Common myeloid progenitor, CD34-positive (primary cell): Measurements from ENCODE around the gene CDH13.

Experiments used
- CTCF ChIA-PET: fragments of 350-600 bp; sonication (Branson Sonifier 250); formaldehyde crosslinking; loops from one replicate; lab custom pipeline; 2021; ENCODE audit warnings: antibody characterized with exemption; lab: Charles Lee
- POLR2A ChIA-PET: fragments of 350-600 bp; sonication (Branson Sonifier 250); formaldehyde crosslinking; loops from one replicate; lab custom pipeline; 2021; ENCODE audit warnings: antibody characterized with exemption; lab: Charles Lee
- DNase-seq, 3 donors: peaks; one replicate each; pipeline versions ENCODE4 v3.0.0 to v3.0.0-alpha.2; 2013
- H3K27ac ChIP-seq, 2 experiments: 1 replicate in 1 of 2; 2 replicates in 1 of 2; pipeline ENCODE4 v1.7.0; 2013; ENCODE audit warnings: inconsistent platforms in 2 of 2, low read length in 2 of 2, mild to moderate bottlenecking in 2 of 2, low read depth in 1 of 2, moderate library complexity in 1 of 2; ENCODE audit not compliant: severe bottlenecking in 2 of 2, insufficient read depth in 1 of 2, poor library complexity in 1 of 2
- H3K27me3 ChIP-seq, 5 experiments: replicated peaks in 2 of 5; 1 replicate in 3 of 5; 2 replicates in 2 of 5; pipeline versions ENCODE4 v1.6.1 to v1.7.0; 2013; ENCODE audit warnings: low read length in 4 of 5, mild to moderate bottlenecking in 2 of 5, moderate library complexity in 2 of 5, inconsistent platforms in 1 of 5; ENCODE audit not compliant: insufficient read depth in 5 of 5, control insufficient read depth in 4 of 5
- H3K36me3 ChIP-seq, 4 experiments: 1 replicate in 2 of 4; 2 replicates in 2 of 4; pipeline versions ENCODE4 v1.6.1 to v1.7.0; 2013; ENCODE audit warnings: low read length in 3 of 4, control low read depth in 1 of 4, mild to moderate bottlenecking in 1 of 4; ENCODE audit not compliant: control insufficient read depth in 4 of 4, insufficient read depth in 4 of 4
- H3K4me1 ChIP-seq, 4 experiments: 1 replicate in 3 of 4; 2 replicates in 1 of 4; pipeline versions ENCODE4 v1.6.1 to v1.7.1; 2013; ENCODE audit warnings: low read length in 3 of 4, mild to moderate bottlenecking in 3 of 4, control low read depth in 1 of 4, inconsistent platforms in 1 of 4, moderate library complexity in 1 of 4; ENCODE audit not compliant: control insufficient read depth in 4 of 4, insufficient read depth in 4 of 4; ENCODE audit errors: control extremely low read depth in 1 of 4
- H3K4me3 ChIP-seq, 7 experiments: 1 replicate in 4 of 7; 2 replicates in 3 of 7; pipeline versions ENCODE4 v1.5.1 to v1.7.0; 2013; ENCODE audit warnings: mild to moderate bottlenecking in 7 of 7, low read length in 6 of 7, moderate library complexity in 6 of 7, inconsistent platforms in 2 of 7, low read depth in 2 of 7, control low read depth in 1 of 7; ENCODE audit not compliant: insufficient read depth in 4 of 7, control insufficient read depth in 1 of 7; ENCODE audit errors: extremely low read depth in 1 of 7
- H3K9me3 ChIP-seq, 5 experiments: 1 replicate in 4 of 5; 2 replicates in 1 of 5; pipeline versions ENCODE4 v1.6.1 to v1.7.1; 2013; ENCODE audit warnings: low read length in 4 of 5, mild to moderate bottlenecking in 2 of 5, inconsistent platforms in 1 of 5, low read depth in 1 of 5, moderate library complexity in 1 of 5; ENCODE audit not compliant: control insufficient read depth in 4 of 5, insufficient read depth in 2 of 5; ENCODE audit errors: control extremely low read depth in 1 of 5
- WGBS: methylation state at CpG from one replicate; pipeline ENCODE4 v1.1.5; 2013; ENCODE audit not compliant: insufficient coverage; 5-methylcytosine and 5-hydroxymethylcytosine counted together

Gene CDH13

GRCh38 chr16:83734136-83734535 is 1107.4 kb downstream of the CDH13 start:
- Histone ChIP-seq H3K36me3 (no peaks in the 10 kb centered on the region), H3K4me3 (no peak overlapping the region), H3K27ac (no peak overlapping the region), H3K4me1 (no peaks in the 10 kb centered on the region), H3K9me3 (peaks cover 2 to 17% (median 13%) of the 10 kb centered on the region in 5 experiments), H3K27me3 (no peaks in the 10 kb centered on the region)
- POLR2A ChIA-PET: no interaction called here
- CTCF ChIA-PET: no interaction called here
- no peak for DNase-seq
- WGBS: 39% methylated on average over 2 of the region's 5 CpGs

GRCh38 chr16:83737729-83738354 is 1111.1 kb downstream of the CDH13 start:
- CTCF ChIA-PET: interaction anchor here (1.3 kb wide), 1 partner anchor 14 kb away, joined by 3 read pairs; no protein-coding TSS in a partner anchor
- no peak for DNase-seq
- H3K9me3 ChIP-seq: peaks cover 2 to 15% (median 13%) of the 10 kb centered on the region in 5 experiments
- H3K4me3 ChIP-seq: no peak overlapping the region
- 90% methylated on average over 8 of the region's 11 CpGs for WGBS
- no peak overlapping the region for H3K27ac ChIP-seq
- no peaks in the 10 kb centered on the region for H3K36me3 ChIP-seq
- H3K27me3 ChIP-seq: no peaks in the 10 kb centered on the region
- POLR2A ChIA-PET: no interaction called here
- H3K4me1 ChIP-seq: no peaks in the 10 kb centered on the region

GRCh38 chr16:83738923-83739503 is 1112.2 kb downstream of the CDH13 start:
- Histone ChIP-seq H3K4me1 (no peaks in the 10 kb centered on the region), H3K36me3 (no peaks in the 10 kb centered on the region), H3K27ac (no peak overlapping the region), H3K4me3 (no peak overlapping the region), H3K27me3 (no peaks in the 10 kb centered on the region), H3K9me3 (peaks cover 0 to 9% (median 5%) of the 10 kb centered on the region in 5 experiments)
- POLR2A ChIA-PET: no interaction called here
- WGBS: 88% methylated on average over 6 of the region's 7 CpGs
- no peak for DNase-seq
- CTCF ChIA-PET: interaction anchor here (1.3 kb wide), 1 partner anchor 13 kb away, joined by 3 read pairs; no protein-coding TSS in a partner anchor

- H3K9me3 ChIP-seq: peaks cover 0 to 2% (median 0%) of the 10 kb centered on the region in 5 experiments
- peaks cover 0 to 10% (median 0%) of the 10 kb centered on the region in 4 experiments for H3K4me1 ChIP-seq
- no peak overlapping the region for H3K27ac ChIP-seq
- POLR2A ChIA-PET: no interaction called here
- no peak for DNase-seq
- no peaks in the 10 kb centered on the region for H3K36me3 ChIP-seq
- no peaks in the 10 kb centered on the region for H3K27me3 ChIP-seq
- no peak overlapping the region for H3K4me3 ChIP-seq
- CTCF ChIA-PET: interaction anchor here (0.6 kb wide), 1 partner anchor 1171 kb away, joined by 3 read pairs; no protein-coding TSS in a partner anchor
- WGBS: 97% methylated on average over 21 of the region's 22 CpGs
Observed at GRCh38 chr16:83742124-83742899, 1115.5 kb downstream of the CDH13 start.

- no peaks in the 10 kb centered on the region for H3K36me3 ChIP-seq
- no peaks in the 10 kb centered on the region for H3K27me3 ChIP-seq
- ChIA-PET CTCF (no interaction called here), POLR2A (no interaction called here)
- DNase-seq: no peak
- 100% methylated on average over 3 of the region's 4 CpGs for WGBS
- no peak overlapping the region for H3K4me3 ChIP-seq
- no peak overlapping the region for H3K27ac ChIP-seq
- H3K9me3 ChIP-seq: peaks cover 0 to 2% (median 0%) of the 10 kb centered on the region in 5 experiments
- peaks cover 0 to 10% (median 0%) of the 10 kb centered on the region in 4 experiments for H3K4me1 ChIP-seq
Observed at GRCh38 chr16:83743241-83743640, 1116.5 kb downstream of the CDH13 start.

- POLR2A ChIA-PET: interaction anchor here (0.6 kb wide), 1 partner anchor 30 kb away, joined by 3 read pairs; no protein-coding TSS in a partner anchor
- H3K4me1 ChIP-seq: peaks cover 0 to 10% (median 0%) of the 10 kb centered on the region in 4 experiments
- DNase-seq: no peak
- no peaks in the 10 kb centered on the region for H3K36me3 ChIP-seq
- no peak overlapping the region for H3K27ac ChIP-seq
- H3K27me3 ChIP-seq: no peaks in the 10 kb centered on the region
- CTCF ChIA-PET: no interaction called here
- no peak overlapping the region for H3K4me3 ChIP-seq
- WGBS: 98% methylated on average over 6 of the region's 6 CpGs
- H3K9me3 ChIP-seq: peaks cover 0 to 2% (median 0%) of the 10 kb centered on the region in 5 experiments
Observed at GRCh38 chr16:83743720-83744119, 1117.0 kb downstream of the CDH13 start.
